GM21526 (cell line): ENCODE results near the gene LRRC18.

Experiments used
- ATAC-seq: cut with Tn5 transposase; IDR thresholded peaks from one replicate; pipeline ENCODE4 v1.9.1; 2021; ENCODE audit warnings: moderate library complexity; ENCODE audit not compliant: unreplicated experiment, low FRiP score

The LRRC18 gene

DNA sequence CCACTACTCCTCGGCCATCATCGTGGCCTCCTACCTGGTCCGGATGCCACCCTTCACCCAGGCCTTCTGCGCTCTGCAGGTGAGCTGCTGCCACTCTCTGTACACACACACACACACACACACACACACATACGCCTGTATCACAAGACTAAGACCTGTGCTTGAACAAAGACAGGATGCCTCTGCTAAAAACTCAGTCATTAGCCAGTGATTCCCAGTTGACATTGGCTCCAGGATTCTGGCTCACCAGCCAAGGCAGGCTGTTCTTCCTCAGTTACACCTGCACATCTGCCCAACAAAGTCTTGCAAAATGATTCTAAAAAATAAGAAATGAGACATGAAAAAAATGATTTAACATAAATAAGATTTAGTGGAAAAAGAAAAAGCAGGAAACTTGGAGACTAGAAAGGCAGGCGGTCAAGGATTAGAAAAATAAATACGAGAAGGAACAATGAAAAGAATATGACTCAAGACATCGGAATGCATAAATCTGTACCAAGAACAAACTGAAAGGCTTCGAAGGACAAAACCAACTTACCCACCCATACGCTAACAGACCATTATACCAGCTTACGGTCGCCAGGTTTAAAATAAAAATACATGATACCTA is 7.4 kb upstream of the LRRC18 start:
- no peak for ATAC-seq

DNA sequence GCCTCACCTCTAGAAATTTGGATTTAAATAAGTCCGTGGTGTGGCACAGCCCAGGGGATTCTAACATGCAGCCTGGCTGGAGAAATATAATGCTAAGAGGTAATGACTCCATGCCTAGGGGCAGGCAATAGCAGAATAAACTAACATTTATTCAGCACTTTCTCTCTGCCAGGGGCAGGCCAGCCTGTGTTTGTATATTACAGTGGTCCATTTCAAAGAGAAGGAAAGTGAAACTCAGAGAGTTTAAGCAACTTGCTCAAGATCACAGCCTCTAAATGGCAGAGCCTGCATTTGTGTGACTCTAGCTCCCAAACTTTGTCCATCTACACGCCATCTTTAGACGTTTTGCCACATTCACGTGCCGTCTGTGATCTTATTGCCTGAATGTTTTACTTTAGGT is 6.7 kb upstream of the LRRC18 start:
- ATAC-seq, result no peak

DNA sequence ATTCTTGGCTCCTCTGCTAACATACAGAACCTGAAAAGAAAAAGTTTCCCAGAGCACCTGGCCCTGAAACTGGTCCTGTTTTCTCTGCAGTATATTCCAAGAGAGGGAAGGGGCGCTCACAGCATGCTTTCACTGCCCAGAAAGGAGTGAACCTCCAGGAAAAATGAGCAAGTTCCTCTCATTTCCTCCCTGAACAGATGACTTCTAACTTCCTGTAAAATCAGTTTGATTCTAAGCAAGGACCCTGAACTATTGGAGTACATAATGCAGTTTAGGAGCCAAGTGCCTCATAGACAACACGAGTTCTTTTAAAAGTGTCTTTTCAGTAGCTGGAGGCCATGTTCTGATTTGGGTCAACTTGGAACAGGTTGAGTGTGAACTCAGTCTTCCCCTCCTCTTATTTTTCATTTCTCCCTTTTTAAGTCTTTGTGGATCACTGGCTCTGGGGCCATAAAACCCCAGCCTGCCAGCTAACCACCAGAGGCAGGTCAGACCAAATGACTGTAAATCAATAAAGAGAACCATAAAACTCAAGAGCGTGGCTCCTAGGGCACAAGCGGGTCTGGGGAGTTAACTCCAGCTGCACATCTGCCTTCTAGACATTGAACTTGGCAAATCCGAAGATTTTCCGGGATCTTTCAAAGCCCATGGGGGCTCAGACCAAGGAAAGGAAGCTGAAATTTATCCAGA is 5.9 kb upstream of the LRRC18 start:
- no peak for ATAC-seq

DNA sequence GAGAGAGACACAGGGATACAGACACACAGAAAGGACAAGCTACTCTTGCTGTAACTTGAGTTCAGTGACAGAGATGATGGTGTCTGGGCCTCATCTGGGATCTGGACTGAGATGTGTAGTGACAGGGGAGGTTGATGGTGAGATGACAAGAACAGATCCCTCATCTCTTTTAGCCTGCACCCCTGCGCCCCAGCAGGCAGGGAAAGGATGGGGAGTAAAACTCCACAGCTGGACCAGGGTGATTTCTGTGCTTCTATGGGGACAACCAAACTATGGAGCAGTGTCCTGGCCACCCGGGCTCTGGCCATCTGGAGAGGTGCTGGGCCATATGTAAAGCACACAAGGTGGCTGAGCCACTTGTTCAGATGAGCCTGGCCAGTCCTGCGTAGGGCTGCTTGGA is 4.5 kb upstream of the LRRC18 start:
- no peak for ATAC-seq

DNA sequence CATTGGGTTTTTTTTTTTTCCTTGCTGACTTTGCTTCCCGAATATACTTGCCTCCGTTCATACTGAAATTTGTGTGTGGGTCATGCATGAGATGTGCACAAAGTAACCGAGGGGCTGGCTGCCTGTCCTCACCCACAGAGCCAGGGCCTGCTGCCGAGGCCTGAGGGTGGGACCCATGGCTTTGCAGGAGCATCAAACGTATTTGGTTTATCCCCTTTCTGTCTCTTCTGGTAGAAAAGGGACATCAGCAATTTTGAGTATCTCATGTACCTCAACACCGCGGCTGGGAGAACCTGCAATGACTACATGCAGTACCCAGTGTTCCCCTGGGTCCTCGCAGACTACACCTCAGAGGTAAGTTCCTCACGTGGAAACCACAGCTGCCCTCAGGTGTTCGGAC is 3.5 kb upstream of the LRRC18 start:
- no peak for ATAC-seq

DNA sequence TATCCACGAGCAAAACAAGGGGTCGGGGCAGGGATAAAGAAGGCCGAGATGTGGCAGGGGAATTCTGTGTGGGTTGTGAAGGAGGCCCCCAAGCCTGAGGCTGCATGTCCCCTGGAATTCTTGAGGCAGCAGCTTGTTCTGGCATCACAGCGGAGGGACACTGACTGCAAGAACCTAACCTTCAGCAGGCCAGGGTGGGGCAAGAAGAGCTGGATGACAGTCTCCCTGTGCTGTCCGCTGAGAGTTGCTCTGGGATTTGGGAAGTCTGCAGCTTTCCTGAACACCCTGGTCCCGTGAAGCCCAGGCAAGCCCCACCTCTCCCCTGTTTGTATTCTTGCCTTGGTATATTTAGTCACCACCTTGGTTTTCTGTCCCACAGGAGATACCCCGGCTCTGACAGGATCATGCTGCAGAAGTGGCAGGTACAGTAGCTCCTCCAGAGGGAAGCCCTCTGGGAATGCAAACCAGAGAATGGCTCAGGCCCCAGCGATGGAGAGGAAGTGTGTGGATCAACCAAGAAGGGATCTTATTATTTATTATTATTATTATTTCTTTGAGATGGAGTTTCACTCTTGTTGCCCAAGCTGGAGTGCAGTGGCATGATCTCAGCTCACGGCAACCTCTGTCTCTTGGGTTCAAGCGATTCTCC is 1.9 kb upstream of the LRRC18 start:
- no peak for ATAC-seq

DNA sequence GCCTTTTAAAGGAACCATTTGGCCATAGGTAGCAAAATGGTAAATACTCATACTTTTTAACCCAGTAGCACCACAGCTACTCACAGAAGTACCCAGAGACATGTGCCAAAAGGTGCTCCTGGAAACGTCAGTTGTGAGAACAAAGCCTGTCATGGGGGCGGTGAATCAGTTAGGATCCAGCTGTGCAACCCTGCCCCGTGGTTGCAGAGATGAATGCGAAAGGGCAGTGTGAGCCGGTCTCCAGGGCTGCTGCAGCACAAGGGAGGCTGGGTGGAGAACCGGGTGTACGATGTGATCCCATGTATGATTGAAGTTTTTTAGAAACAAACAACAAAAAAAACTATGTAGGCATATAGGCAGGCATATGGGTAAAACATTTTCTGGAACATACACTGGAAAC is 1.3 kb upstream of the LRRC18 start:
- ATAC-seq, result no peak

DNA sequence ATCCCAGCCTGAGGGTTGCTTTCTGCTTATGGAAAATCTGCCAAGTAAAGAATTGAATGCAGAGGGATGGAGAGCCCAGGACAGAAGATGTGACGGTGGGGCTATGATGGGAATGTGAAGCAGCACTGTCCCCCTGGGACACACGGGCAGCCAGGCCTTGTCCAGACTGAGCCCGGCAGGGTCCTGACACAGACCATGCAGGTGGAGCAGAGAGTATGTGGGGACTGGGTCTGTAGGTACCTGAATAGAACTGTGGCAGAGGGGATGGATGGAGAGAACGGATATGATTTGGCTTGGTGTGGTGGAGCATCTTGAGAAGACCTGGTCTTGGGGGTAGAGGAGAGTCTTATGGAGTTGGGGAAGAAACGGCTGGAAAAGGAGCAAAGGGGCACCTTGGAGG is 732 bp upstream of the LRRC18 start:
- no peak for ATAC-seq

DNA sequence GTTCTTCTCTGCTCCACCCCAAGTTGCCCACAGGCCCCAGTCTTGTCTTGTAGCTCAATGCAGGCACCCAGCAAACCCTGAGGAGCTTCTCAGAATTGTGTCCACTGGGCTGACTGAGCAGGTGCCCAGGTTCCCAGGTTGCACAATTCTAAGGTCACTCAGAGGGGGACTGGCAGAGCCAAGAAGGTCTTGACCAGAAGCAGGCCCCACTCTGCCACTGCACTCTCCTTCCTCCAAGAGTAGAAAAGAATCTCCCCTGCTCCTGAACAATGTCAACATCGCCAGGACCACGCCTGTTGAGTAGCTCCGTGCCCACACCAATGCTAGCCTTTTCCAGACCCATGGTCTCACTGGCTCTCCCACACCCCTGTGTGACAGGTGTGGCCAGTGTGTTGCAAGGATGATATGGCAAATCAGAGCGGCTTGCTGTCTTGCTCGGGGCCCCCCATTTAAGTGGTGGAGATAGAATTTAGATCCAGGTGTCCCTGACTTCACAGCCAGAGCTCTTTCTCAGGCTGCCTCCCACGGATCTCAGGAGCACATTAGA is 577 bp downstream of the LRRC18 start:
- no peak for ATAC-seq

DNA sequence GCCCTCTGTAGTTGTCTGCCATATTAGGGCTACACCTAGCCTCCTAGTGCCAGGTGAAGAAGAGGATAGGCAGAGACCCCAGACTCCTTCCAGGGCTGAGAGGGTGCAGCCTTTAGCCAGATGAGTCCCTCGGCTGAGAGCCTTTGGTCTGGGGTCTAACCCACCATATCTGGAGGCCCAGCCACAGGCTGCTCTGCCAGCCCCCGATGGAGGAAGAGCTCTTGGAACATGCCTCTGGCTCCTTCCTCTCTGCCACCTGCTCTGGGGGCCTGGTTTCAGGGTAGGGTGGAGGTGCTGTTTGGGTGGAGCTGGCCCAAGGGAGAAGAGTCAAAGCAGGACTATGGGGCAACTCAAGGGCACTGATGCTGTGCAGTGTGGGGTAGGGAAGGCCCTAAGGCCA is 1.4 kb downstream of the LRRC18 start:
- no peak for ATAC-seq

DNA sequence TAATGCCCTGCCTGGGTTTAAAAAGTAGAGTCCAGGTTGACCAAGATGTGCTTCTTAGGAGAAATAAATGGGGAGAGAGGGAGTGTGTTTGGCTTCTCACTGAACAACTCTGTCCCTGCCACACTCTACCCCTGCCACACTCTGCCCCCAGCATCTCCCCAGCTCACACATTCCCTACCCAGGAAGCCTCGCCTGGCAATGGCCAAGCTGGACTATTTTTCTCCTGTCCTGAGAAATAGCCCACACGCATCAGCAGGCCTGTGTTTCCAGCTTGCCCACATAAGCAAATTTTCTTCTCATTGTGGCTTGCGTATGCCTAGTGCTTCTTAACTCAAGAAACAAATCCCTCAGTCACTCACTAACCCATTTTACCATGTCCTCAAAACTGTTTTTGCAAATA is 1.8 kb downstream of the LRRC18 start:
- no peak for ATAC-seq

DNA sequence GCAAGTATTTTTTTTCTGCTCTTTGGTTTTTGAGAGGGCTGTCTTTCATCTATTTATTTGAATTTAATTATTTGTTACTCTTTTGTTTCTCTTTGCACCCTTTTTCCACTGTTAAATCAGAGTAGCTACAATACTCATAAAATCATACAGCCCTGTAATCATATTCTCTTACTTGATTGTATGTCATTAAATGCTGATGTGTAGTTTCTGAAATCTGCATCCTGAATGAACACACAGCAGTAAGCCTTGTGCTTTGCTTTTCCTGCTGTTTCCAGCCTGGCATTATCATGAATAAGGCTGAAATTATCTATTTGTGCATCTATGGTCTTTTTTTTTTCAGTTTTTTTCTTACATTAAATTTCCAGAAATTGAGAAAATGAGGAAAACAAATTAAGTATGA is 4.1 kb downstream of the LRRC18 start:
- ATAC-seq, result no peak

DNA sequence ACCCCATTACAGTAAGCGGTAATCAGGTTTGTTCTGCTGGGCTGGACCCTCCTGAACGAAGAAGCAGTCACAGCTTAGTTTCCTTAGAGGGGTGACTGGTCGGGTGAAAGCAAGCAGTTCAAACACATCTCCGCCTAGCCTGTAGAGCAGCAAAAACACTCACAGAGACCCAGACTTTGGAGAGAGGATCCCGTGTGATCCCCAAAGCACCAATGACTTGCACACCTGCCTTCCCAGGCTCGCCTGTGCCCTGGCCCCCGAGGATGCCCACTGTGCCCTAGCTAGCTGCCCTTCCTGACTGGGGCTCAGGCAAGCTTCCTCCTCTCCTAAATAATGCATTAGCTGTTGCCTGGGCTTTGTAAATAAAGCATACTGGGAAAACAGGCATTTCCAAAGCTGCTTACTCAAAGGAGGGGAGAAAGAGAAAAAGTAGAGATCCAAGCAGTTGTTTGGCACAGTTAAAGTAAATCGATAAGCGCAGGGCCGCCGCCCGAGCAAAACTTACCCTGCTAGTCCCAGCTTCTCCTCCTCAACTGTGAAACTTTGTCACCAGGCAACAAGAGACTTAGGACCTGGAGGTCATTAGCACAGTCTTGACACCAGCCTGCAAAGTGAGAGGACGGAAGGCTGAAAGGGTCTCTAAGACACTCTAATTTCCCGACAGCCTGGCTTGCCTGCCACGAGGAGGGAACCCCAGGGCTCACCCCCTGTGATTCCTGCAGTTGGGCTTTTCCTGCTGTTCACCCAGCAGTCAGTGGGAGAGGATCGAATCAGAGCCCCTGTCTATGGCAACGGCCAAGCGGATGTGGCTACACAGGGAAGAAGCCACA is 4.8 kb downstream of the LRRC18 start:
- no peak for ATAC-seq

DNA sequence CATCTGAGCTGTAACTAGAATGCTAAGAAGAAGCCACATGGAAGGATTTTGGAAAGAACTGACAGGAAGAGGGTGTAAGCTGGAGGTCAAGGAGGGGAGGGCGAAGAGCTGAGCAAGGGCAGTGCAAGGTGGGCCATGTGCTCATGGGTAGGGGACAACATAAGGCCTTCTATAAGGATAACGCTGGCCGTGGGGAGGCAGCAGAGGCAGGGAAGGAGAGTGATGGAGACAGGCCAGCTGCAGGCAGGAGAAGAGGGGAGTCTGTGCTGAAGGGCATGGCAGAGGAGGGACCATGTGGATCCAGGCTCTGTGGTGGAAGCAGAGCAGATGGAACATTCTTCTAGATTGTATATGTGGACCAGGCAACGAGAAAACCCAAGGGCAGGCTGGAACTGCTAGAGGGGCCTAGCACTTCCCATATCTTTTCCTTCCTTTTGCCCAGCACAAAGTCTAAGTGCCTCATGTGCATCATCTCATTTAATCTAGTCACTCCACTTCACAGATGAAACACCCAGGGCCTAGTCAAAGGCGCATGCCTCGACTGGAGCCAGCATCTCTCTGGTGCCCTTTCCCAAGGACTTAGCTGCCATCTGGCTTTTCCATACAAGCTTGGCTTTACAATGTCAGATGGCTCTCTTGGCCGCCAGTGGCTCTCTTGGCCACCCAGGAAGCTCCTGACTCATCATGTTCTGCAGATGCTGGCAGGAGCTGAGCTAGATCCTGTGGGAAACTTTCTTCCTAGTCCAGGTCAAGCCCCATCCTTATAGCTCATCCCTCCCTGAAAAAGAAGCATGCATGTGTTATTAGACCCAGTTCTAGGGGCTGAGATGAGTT is 6.6 kb downstream of the LRRC18 start:
- ATAC-seq, result no peak

DNA sequence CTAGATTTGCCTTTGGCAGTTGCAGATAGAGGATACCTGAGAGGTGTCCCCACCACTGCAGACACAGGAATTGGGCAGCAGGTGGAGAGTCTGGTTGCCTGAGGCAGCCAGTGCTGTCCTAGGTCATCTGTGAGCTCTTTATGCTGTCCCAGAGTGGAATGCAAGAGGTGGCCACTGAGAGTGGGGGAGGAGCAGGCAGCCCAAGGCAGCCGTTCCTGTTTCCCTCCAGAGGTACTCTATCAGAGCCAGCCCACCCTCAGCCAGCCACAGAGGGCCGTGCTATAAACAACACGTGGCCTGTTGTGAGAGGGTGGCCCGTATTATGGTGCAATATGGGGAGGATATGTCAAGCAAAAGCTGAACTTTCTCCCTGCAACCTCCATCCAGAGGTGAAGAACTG is 8.5 kb downstream of the LRRC18 start:
- no peak for ATAC-seq

DNA sequence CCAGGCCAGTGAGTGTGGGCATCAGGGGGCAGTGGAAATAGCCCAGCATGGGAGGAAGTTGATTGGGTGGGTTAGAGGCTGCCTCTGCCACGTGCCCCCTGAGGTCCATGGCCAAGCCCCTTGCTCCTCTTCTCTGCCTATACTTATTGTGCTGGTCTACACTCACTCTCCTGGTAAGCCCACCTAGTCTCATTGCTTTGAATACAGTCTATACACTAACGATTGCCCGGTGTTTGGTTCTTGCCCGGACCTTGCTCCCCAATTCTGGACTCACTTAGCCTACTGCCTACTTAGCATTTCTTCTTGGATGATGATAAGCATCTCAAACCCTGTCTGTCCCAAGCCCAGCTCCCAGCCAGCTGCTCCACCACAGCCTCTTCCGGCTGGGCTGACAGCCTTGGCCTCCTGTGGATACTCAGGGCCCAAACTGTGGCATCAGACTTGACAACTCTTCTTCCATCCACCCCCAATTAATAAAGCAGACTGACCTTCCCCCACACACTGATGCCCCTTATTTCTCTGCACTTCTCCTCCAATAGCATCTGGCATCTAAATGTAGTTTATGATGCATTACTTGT is 10.1 kb downstream of the LRRC18 start:
- no peak for ATAC-seq

DNA sequence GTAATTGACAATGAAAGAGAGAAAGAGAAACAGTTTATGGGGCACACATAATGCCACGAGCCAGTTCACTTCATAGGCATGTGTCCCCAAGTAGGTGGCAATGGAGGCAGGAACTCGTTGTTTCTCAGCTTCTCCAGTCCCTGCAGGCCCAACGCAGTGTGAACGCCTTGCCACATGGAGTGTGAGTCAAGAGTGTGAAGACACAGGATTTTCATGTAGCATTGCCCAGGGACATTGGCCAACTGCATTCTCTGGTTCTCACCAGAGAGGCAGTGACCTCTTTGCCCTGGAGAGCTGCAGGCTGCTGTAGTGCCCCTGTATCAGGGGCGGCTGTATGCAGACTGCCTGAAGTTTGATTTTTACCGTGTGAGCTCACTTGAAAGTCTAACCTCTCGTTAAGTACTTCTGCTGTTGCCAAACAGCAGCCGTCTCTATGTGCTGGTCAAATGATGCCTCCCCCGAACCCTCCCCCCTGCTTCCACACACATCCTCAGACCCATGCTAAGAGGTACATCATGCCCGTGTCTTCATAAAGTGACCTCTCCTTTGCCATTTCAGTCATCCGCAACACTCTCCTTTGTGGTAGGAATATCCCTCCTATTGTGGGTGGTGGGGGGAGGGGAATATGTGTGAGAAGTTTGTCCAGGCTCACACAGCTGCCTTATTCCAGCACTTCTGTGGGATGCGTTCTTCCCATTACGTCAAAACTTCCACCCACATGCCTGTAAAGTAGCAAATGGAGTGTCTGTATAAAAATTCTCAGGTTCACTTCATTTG is 12.7 kb downstream of the LRRC18 start:
- ATAC-seq, result no peak

DNA sequence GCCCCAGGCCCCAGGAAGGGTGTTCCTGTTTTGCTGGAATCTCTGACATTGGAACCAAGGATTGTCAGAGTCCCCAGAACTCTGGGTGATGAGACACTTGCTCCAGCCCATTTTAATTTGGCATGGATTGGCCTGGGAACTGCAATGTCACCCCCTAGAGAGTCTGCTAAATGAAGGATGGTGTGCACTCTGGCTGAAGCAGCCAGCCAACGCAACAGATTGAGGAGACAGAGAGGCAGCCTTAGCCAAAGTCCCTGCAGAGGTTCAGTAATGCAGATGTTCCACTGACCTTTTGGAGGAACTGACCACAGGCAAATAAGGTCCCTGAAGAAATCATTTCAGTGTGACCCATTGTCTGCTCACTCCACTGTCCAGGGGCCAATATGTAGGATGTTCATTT is 13.4 kb downstream of the LRRC18 start:
- no peak for ATAC-seq

DNA sequence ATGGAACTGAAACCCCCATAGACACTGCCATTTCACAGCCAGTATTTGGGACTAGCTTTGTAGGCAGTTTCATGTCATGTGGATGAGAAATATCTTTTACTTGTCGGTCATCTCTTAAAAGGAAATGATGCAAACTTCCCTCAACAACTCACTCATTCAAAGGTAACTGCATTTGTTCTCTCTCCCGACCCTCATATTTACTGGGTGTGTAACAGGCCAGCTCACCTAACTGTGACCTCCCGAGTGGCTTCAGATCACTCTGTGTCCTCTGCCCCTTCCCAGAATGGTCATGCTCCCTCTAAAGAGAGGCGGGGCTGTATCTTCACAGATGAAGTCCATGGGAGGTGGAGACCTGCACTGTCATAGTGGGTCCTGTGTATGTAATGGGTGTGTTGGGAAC is 14.7 kb downstream of the LRRC18 start:
- ATAC-seq, result no peak
